HepG2 (cell line): Measurements from ENCODE around the gene NDST1. TPM values are rescaled to one million over a fixed set of nuclear protein-coding genes. Genes with fewer than 3 reads are reported as not detected.

Experiments used
- BHLHE40 ChIP-seq: IDR thresholded peaks from 2 replicates; pipeline ENCODE4 v1.6.1; 2011; ENCODE audit warnings: low read length, improper control_type of control experiment
- CHD4 ChIP-seq: fragments of 200-600 bp; sonication (generic); IDR thresholded peaks from 2 replicates; pipeline ENCODE4 v1.7.0; 2017; ENCODE audit warnings: mild to moderate bottlenecking, low read length, borderline replicate concordance
- DNMT3B ChIP-seq: conservative IDR thresholded peaks from 2 replicates; pipeline ENCODE4 v1.6.1; 2016; ENCODE audit warnings: missing biosample characterization, control low read depth
- DPF2 ChIP-seq: sonication (generic); formaldehyde crosslinking; IDR thresholded peaks from 2 replicates; pipeline ENCODE4 v1.4.0; 2020; ENCODE audit warnings: mild to moderate bottlenecking, low read depth, missing genetic modification reagents, borderline replicate concordance
- GPBP1L1 ChIP-seq: sonication (generic); formaldehyde crosslinking; IDR thresholded peaks from 2 replicates; pipeline ENCODE4 v1.5.0; 2020; ENCODE audit warnings: mild to moderate bottlenecking, missing genetic modification reagents
- HIVEP1 ChIP-seq: sonication (generic); formaldehyde crosslinking; IDR thresholded peaks from 2 replicates; pipeline ENCODE4 v1.4.0; 2020; ENCODE audit warnings: mild to moderate bottlenecking, missing genetic modification reagents
- MEF2D ChIP-seq: sonication (generic); formaldehyde crosslinking; IDR thresholded peaks from 2 replicates; pipeline ENCODE4 v1.5.1; 2020; ENCODE audit warnings: mild to moderate bottlenecking, missing genetic modification reagents
- POLR2G ChIP-seq: fragments of 200-400 bp; formaldehyde crosslinking; IDR thresholded peaks from 2 replicates; pipeline ENCODE4 v1.6.1; 2018; ENCODE audit warnings: mild to moderate bottlenecking, low read depth, low read length, moderate library complexity
- RCOR2 ChIP-seq: IDR thresholded peaks from 2 replicates; pipeline ENCODE4 v1.6.1; 2016; ENCODE audit warnings: missing biosample characterization, missing genetic modification reagents
- RNF219 ChIP-seq: sonication (generic); formaldehyde crosslinking; IDR thresholded peaks from 2 replicates; pipeline ENCODE4 v1.5.0; 2020; ENCODE audit warnings: mild to moderate bottlenecking, missing genetic modification reagents
- SOX6 ChIP-seq, 2 experiments: fragments of 450-650 bp in 1 of 2; sonication (generic) in 1 of 2; formaldehyde crosslinking in 1 of 2; IDR thresholded peaks; 2 replicates each; pipeline versions ENCODE4 v1.4.0 to v1.6.1; 2017 to 2020; ENCODE audit warnings: antibody characterized with exemption in 1 of 2, mild to moderate bottlenecking in 1 of 2, missing genetic modification reagents in 1 of 2
- TARDBP ChIP-seq: sonication (generic); formaldehyde crosslinking; IDR thresholded peaks from 2 replicates; pipeline ENCODE4 v1.8.0; 2022; ENCODE audit warnings: mild to moderate bottlenecking, missing genetic modification reagents
- ZEB1 ChIP-seq: IDR thresholded peaks from 2 replicates; pipeline ENCODE4 v1.6.1; 2012; ENCODE audit warnings: mild to moderate bottlenecking, low read depth, inconsistent platforms; ENCODE audit not compliant: insufficient replicate concordance
- ZMYM4 ChIP-seq: sonication (generic); formaldehyde crosslinking; IDR thresholded peaks from 2 replicates; pipeline ENCODE4 v1.8.1; 2023; ENCODE audit warnings: mild to moderate bottlenecking, missing genetic modification reagents
- ZNF563 ChIP-seq: sonication (generic); formaldehyde crosslinking; IDR thresholded peaks from 2 replicates; pipeline ENCODE4 v1.8.0; 2022; ENCODE audit warnings: mild to moderate bottlenecking, moderate library complexity, missing genetic modification reagents
- ZNF574 ChIP-seq: sonication (generic); formaldehyde crosslinking; IDR thresholded peaks from 2 replicates; pipeline ENCODE4 v1.4.0; 2020; ENCODE audit warnings: missing genetic modification reagents
- ZNF609 ChIP-seq: sonication (generic); formaldehyde crosslinking; IDR thresholded peaks from 2 replicates; pipeline ENCODE4 v1.4.0; 2020; ENCODE audit warnings: mild to moderate bottlenecking, missing genetic modification reagents, borderline replicate concordance
- polyA plus RNA-seq, 8 experiments: library from polyadenylated mRNA; depleted of rRNA in 3 of 8; stranded (reverse) in 7 of 8; unstranded in 1 of 8; fragments of >200 nt; fragmentation: Illumina TruSeq in 4 of 8; extraction: Trizol in 4 of 8; gene quantifications; 2 replicates each; pipeline versions ENCODE4 v1.2.1 to v1.2.3, GENCODE V29; 2011 to 2016; ENCODE audit warnings: low read depth in 4 of 8, missing spikeins in 1 of 8, mixed read lengths in 1 of 8; ENCODE audit not compliant: insufficient read depth in 1 of 8
- total RNA-seq, 5 experiments: library from RNA; depleted of rRNA; stranded (reverse); fragments of >200 nt; fragmentation: Illumina TruSeq; extraction: Trizol; gene quantifications; 2 replicates each; pipeline ENCODE4 v1.2.3, GENCODE V29; 2016; ENCODE audit warnings: low read depth in 1 of 5

The NDST1 gene
- total and polyA plus RNA-seq, 2 of the 13 experiments (the other 11 are each of a cell fraction or from before 2014, with no cell fraction given): 23.8 to 26.2 TPM

- TF ChIP-seq RCOR2 (CRISPR knock-in tag) (peak; percentile 31; the same call in 1 of the 2 replicates), TARDBP (CRISPR knock-in tag) (peak; percentile 63; the same call in 1 of the 2 replicates), ZMYM4 (CRISPR knock-in tag) (peak; percentile 62), HIVEP1 (CRISPR knock-in tag) (peak; percentile 88), DNMT3B (CRISPR knock-in tag) (no peak), BHLHE40 (peak; percentile 78), SOX6 (IDR thresholded peaks at IDR 0.05) (no peak), SOX6 (CRISPR knock-in tag; IDR thresholded peaks at IDR 0.05) (peak; percentile 89), RNF219 (no peak), ZNF609 (CRISPR knock-in tag) (peak; percentile 88; the same call in 1 of the 2 replicates), ZNF574 (CRISPR knock-in tag) (peak; percentile 58), ZEB1 (peak; percentile 66), DPF2 (peak; percentile 91), POLR2G (no peak), CHD4 (peak; percentile 44; the same call in 1 of the 2 replicates), ZNF563 (no peak), MEF2D (CRISPR knock-in tag) (peak; percentile 82; the same call in 1 of the 2 replicates), GPBP1L1 (CRISPR knock-in tag) (no peak)
Measured at GRCh38 chr5:150510460-150511263, 2.7 kb downstream of the NDST1 start (continued).
